ENCODE results near the gene VSTM4.

VSTM4 gene

GRCh38 chr10:49119746-49120145 lies 4.4 kb upstream of the VSTM4 start:
- peaks cover 40% of the 10 kb centered on the region for H3K4me1 Mint-ChIP-seq

GRCh38 chr10:49118430-49119074 lies 3.2 kb upstream of the VSTM4 start:
- Mint-ChIP-seq H3K9me3 (peaks cover 5% of the 10 kb centered on the region), H3K4me3 (no peak overlapping the region), H3K27me3 (ENCODE audit: low read depth) (peaks cover 7% of the 10 kb centered on the region), H3K36me3 (ENCODE audit: low read depth) (no peaks in the 10 kb centered on the region), H3K27ac (peak overlapping the region in 2 of 3 experiments; percentile 24 to 51), H3K4me1 (peaks cover 45% of the 10 kb centered on the region)
- no peak for TF ChIP-seq CTCF (IDR thresholded peaks at IDR 0.05; ENCODE audit: unreplicated experiment in 3 of 3)

More at GRCh38 chr10:49119746-49120145, 4.4 kb upstream of the VSTM4 start:
- no peak for TF ChIP-seq CTCF (IDR thresholded peaks at IDR 0.05; ENCODE audit: unreplicated experiment in 3 of 3)
- Mint-ChIP-seq H3K27ac (peak overlapping the region in 2 of 3 experiments; percentile 9 to 14), H3K4me3 (no peak overlapping the region), H3K27me3 (ENCODE audit: low read depth) (peaks cover 6% of the 10 kb centered on the region), H3K36me3 (ENCODE audit: low read depth) (no peaks in the 10 kb centered on the region), H3K9me3 (peaks cover 6% of the 10 kb centered on the region)

GRCh38 chr10:49117376-49118070 lies 2.2 kb upstream of the VSTM4 start:
- H3K4me1 Mint-ChIP-seq = peaks cover 51% of the 10 kb centered on the region

GRCh38 chr10:49116509-49117375 lies 1.4 kb upstream of the VSTM4 start:
- peaks cover 4% of the 10 kb centered on the region for H3K27me3 Mint-ChIP-seq (ENCODE audit: low read depth)
- peak overlapping the region; percentile 66 to 86 (median 82) for H3K4me3 Mint-ChIP-seq
- H3K27ac Mint-ChIP-seq = peak overlapping the region in 2 of 3 experiments; percentile 35 to 65
- peaks cover 59% of the 10 kb centered on the region for H3K4me1 Mint-ChIP-seq
- H3K36me3 Mint-ChIP-seq (ENCODE audit: low read depth) = no peaks in the 10 kb centered on the region
- no peak for TF ChIP-seq CTCF (IDR thresholded peaks at IDR 0.05; ENCODE audit: unreplicated experiment in 3 of 3)
- no peaks in the 10 kb centered on the region for H3K9me3 Mint-ChIP-seq

More at GRCh38 chr10:49117376-49118070, 2.2 kb upstream of the VSTM4 start:
- peak overlapping the region in 2 of 3 experiments; percentile 35 to 67 for H3K4me3 Mint-ChIP-seq
- no peak for TF ChIP-seq CTCF (IDR thresholded peaks at IDR 0.05; ENCODE audit: unreplicated experiment in 3 of 3)
- H3K27me3 Mint-ChIP-seq (ENCODE audit: low read depth) = peaks cover 7% of the 10 kb centered on the region
- peak overlapping the region; percentile 15 to 51 (median 24) for H3K27ac Mint-ChIP-seq
- no peaks in the 10 kb centered on the region for H3K9me3 Mint-ChIP-seq
- no peaks in the 10 kb centered on the region for H3K36me3 Mint-ChIP-seq (ENCODE audit: low read depth)

GRCh38 chr10:49115796-49116508 lies 630 bp upstream of the VSTM4 start:
- TF ChIP-seq CTCF (IDR thresholded peaks at IDR 0.05; ENCODE audit: unreplicated experiment in 3 of 3) = no peak
- H3K27me3 Mint-ChIP-seq (ENCODE audit: low read depth) = peaks cover 3% of the 10 kb centered on the region
- no peaks in the 10 kb centered on the region for H3K9me3 Mint-ChIP-seq
- peak overlapping the region in 2 of 3 experiments; percentile 35 to 65 for H3K27ac Mint-ChIP-seq
- no peaks in the 10 kb centered on the region for H3K36me3 Mint-ChIP-seq (ENCODE audit: low read depth)
- H3K4me3 Mint-ChIP-seq = peak overlapping the region; percentile 66 to 86 (median 82)
- H3K4me1 Mint-ChIP-seq = peaks cover 65% of the 10 kb centered on the region

Data from nephron (organoid).